ENCODE results near the gene CNOT6. TPM values are rescaled to one million over a fixed set of nuclear protein-coding genes. Genes with fewer than 3 reads are reported as not detected.

CNOT6 gene
- total RNA-seq, 2 donors from 2014 or later = 28.7 to 37.0 TPM

DNA sequence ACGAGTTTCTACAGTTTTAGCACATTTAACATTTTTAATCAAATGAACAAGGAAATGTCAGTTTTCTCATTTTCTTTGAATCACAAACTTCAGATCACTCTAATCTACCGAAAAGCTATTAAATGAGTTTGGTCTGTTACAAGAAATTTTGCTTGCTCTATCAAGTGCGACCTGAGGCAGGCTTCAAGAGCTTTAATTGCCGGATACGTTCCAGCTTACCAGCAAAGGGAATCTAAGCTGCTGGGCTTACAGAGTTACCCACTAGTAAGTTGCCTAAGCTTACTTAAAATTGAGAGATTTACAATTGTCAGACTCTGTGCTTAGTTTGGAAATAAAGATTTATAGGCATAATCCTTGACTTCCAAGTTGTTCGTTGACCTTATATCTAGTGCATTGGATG is 86.5 kb downstream of the CNOT6 start:
- ATAC-seq (no peak), DNase-seq (ENCODE audit: low spot score in 2 of 2) (no peak)
- peaks cover 0 to 7% of the 10 kb centered on the region in 2 donors for H3K9me3 Mint-ChIP-seq

GRCh38 chr5:180583738-180584137 is 89.6 kb downstream of the CNOT6 start:
- peaks cover 0 to 7% of the 10 kb centered on the region in 2 donors for H3K9me3 Mint-ChIP-seq
- DNase-seq (ENCODE audit: low spot score in 2 of 2) = no peak
- no peaks in the 10 kb centered on the region for H3K36me3 Mint-ChIP-seq
- no peak for ATAC-seq
- no peak overlapping the region for H3K27ac Mint-ChIP-seq

More for the DNA sequence above, 86.5 kb downstream of the CNOT6 start:
- Mint-ChIP-seq H3K27ac (no peak overlapping the region), H3K36me3 (peaks cover 4 to 19% of the 10 kb centered on the region in 2 donors)

- Mint-ChIP-seq H3K27ac (no peak overlapping the region), H3K36me3 (no peaks in the 10 kb centered on the region)
- no peak for DNase-seq (ENCODE audit: low spot score in 2 of 2)
Observed at GRCh38 chr5:180586204-180586603, 92.0 kb downstream of the CNOT6 start.

GRCh38 chr5:180586870-180587269 is 92.7 kb downstream of the CNOT6 start:
- DNase-seq (ENCODE audit: low spot score in 2 of 2) = no peak
- H3K27ac Mint-ChIP-seq = no peak overlapping the region
- no peak for ATAC-seq
- no peaks in the 10 kb centered on the region for H3K36me3 Mint-ChIP-seq
- peaks cover 0 to 7% of the 10 kb centered on the region in 2 donors for H3K9me3 Mint-ChIP-seq

More at GRCh38 chr5:180586204-180586603, 92.0 kb downstream of the CNOT6 start:
- no peak for ATAC-seq
- peaks cover 0 to 7% of the 10 kb centered on the region in 2 donors for H3K9me3 Mint-ChIP-seq

GRCh38 chr5:180589771-180590542 is 95.8 kb downstream of the CNOT6 start:
- Mint-ChIP-seq H3K36me3 (peaks cover 0 to 5% of the 10 kb centered on the region in 2 donors), H3K27ac (no peak overlapping the region), H3K9me3 (no peaks in the 10 kb centered on the region)
- ATAC-seq = peak in 1 of 2 donors; percentile 30
- no peak for DNase-seq (ENCODE audit: low spot score in 2 of 2)

DNA sequence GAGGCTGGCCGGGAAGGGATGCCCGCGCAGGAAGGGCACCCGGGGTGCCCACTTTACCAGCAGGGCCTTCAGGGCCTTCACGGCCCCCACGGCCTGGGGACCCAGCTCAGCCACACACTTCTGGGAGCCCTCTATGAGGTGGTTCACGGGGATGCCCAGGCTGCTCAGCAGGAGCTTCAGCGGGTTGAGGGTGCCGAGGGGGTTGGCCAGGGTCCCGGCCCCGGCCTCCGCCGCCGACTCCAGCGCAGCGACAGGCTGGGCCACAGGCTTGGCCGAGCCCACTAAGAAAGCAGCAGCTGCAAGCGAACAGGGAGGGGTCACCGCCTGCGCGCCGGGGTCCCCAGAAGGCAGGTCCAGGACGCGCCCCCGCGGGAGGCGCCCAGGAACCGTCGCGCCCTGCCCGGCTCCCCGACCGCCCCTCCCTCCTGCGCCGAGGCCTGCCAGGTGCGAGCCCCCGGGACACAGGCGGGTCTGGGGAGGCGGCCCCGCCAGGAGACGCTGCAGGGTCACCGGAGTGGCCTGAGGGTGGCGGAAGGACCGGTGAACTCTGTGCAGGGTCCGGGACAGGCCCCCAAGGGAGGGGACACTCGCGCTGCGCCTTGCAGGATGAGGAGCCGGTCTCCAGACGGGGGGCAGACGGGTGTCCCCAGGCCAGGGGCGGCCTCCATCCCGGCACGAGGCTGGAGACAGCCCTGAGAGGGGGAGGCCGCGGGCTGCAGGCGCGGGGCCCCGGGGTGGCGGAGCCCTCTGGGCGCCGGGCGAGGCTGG is 96.5 kb downstream of the CNOT6 start:
- no peak overlapping the region for H3K27ac Mint-ChIP-seq
- ATAC-seq = peak in 1 of 2 donors; percentile 22
- peaks cover 0 to 5% of the 10 kb centered on the region in 2 donors for H3K36me3 Mint-ChIP-seq
- no peak for DNase-seq (ENCODE audit: low spot score in 2 of 2)
- H3K9me3 Mint-ChIP-seq = no peaks in the 10 kb centered on the region

- no peaks in the 10 kb centered on the region for H3K9me3 Mint-ChIP-seq
- H3K27ac Mint-ChIP-seq = no peak within 1 kb of the TSS
- ATAC-seq = peak in 1 of 2 donors; percentile 25
- H3K36me3 Mint-ChIP-seq = peaks cover 0 to 5% of the 10 kb centered on the region in 2 donors
- no peak for DNase-seq (ENCODE audit: low spot score in 2 of 2)
Observed at GRCh38 chr5:180591311-180591887, 97.2 kb downstream of the CNOT6 start, which contains the start of gene SCGB3A1. Gene SCGB3A1 (minus strand): TSS chr5:180591499. CDS start chr5:180591462, 37 bp downstream.

DNA sequence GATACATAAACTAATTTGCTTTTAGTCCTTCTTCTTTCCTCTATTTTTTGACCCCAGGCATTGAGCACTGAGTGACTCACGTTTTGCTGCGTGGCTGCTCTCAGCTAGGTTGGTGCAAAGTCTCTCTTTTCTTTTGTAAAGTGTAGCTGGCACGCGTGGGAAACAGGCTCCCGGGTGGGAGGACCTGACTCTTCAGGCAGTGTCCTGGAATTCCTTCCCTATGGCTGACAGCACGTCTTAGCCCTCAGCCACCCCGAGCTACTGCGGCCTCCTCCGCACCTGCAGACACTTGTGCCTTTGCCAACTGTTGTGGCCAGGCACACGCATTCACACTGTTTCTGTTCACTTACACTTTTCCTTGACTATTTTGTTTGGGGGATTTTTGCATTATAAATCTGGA is 98.0 kb downstream of the CNOT6 start:
- Mint-ChIP-seq H3K27ac (no peak overlapping the region), H3K9me3 (no peaks in the 10 kb centered on the region), H3K36me3 (peaks cover 0 to 5% of the 10 kb centered on the region in 2 donors)
- DNase-seq (ENCODE audit: low spot score in 2 of 2) = no peak
- no peak for ATAC-seq

- DNase-seq (ENCODE audit: low spot score in 2 of 2) = no peak
- Mint-ChIP-seq H3K9me3 (no peaks in the 10 kb centered on the region), H3K36me3 (peaks cover 0 to 5% of the 10 kb centered on the region in 2 donors), H3K27ac (no peak overlapping the region)
- no peak for ATAC-seq
Observed at GRCh38 chr5:180593446-180594206, 99.4 kb downstream of the CNOT6 start.

- DNase-seq (ENCODE audit: low spot score in 2 of 2) = no peak
- no peak overlapping the region for H3K27ac Mint-ChIP-seq
- H3K36me3 Mint-ChIP-seq = peaks cover 0 to 5% of the 10 kb centered on the region in 2 donors
- ATAC-seq = peak in 1 of 2 donors; percentile 28
- H3K9me3 Mint-ChIP-seq = no peaks in the 10 kb centered on the region
Observed at GRCh38 chr5:180594311-180595045, 100.3 kb downstream of the CNOT6 start.

- Mint-ChIP-seq H3K27ac (no peak overlapping the region), H3K36me3 (peaks cover 0 to 5% of the 10 kb centered on the region in 2 donors), H3K9me3 (no peaks in the 10 kb centered on the region)
- DNase-seq (ENCODE audit: low spot score in 2 of 2) = no peak
- ATAC-seq = no peak
Observed at GRCh38 chr5:180595046-180595379, 100.8 kb downstream of the CNOT6 start.

- no peak for ATAC-seq
- DNase-seq (ENCODE audit: low spot score in 2 of 2) = no peak
- H3K9me3 Mint-ChIP-seq = no peaks in the 10 kb centered on the region
- no peak overlapping the region for H3K27ac Mint-ChIP-seq
- H3K36me3 Mint-ChIP-seq = peaks cover 0 to 5% of the 10 kb centered on the region in 2 donors
Observed at GRCh38 chr5:180595381-180596114, 101.4 kb downstream of the CNOT6 start.

GRCh38 chr5:180596115-180596667 is 102.0 kb downstream of the CNOT6 start:
- no peaks in the 10 kb centered on the region for H3K9me3 Mint-ChIP-seq
- H3K36me3 Mint-ChIP-seq = peaks cover 0 to 5% of the 10 kb centered on the region in 2 donors
- no peak for DNase-seq (ENCODE audit: low spot score in 2 of 2)
- no peak overlapping the region for H3K27ac Mint-ChIP-seq
- ATAC-seq = no peak

GRCh38 chr5:180596668-180597231 is 102.6 kb downstream of the CNOT6 start:
- Mint-ChIP-seq H3K27ac (no peak overlapping the region), H3K9me3 (no peaks in the 10 kb centered on the region), H3K36me3 (peaks cover 0 to 5% of the 10 kb centered on the region in 2 donors)
- ATAC-seq = no peak
- no peak for DNase-seq (ENCODE audit: low spot score in 2 of 2)

DNA sequence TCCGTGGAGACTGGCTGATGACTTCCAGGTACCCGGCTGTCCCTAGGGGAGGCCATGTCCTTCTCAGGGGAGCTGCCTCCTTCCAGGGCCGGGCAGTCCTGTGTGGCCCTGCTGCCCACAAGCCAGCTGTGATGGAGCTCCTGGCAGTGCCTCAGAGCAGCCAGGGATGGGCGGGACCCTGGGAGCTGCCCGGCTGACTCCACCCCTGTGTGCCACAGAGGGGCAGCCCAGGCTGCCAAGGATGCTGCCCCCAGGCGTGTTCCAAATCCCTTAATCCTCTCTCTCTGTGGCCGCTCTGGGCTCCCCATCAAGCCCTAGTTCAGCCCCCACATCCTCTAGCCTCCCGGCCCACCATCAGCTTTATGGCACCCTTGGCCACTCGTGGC is 104.1 kb downstream of the CNOT6 start:
- ATAC-seq (no peak), DNase-seq (ENCODE audit: low spot score in 2 of 2) (no peak)
- no peaks in the 10 kb centered on the region for H3K9me3 Mint-ChIP-seq
- no peak overlapping the region for H3K27ac Mint-ChIP-seq
- no peaks in the 10 kb centered on the region for H3K36me3 Mint-ChIP-seq

Data from activated naive CD4-positive, alpha-beta T cell treated with anti-CD3 and anti-CD28 coated beads, Interleukin-2, amount 50 U/mL, for 72 hours (primary cell).